H9 (cell line): ENCODE results near the gene PTPDC1. TPM values are rescaled to one million over a fixed set of nuclear protein-coding genes. Genes with fewer than 3 reads are reported as not detected.
A peak's percentile ranks its signal among the peaks of the same experiment; 100 is the strongest.

Experiments
- DNase-seq: peaks from one replicate; pipeline ENCODE4 v3.0.0-alpha.2; 2017
- H2AFZ ChIP-seq: one replicate; pipeline ENCODE4 v1.6.1; 2013; ENCODE audit warnings: mild to moderate bottlenecking, low read length, control low read depth, moderate library complexity
- H2AK5ac ChIP-seq: 2 replicates; pipeline ENCODE4 v1.6.1; 2013; ENCODE audit warnings: low read length, control low read depth, mixed read lengths; ENCODE audit not compliant: insufficient read length
- H2BK120ac ChIP-seq: one replicate; pipeline ENCODE4 v1.6.1; 2013; ENCODE audit warnings: low read depth, mild to moderate bottlenecking, low read length, control low read depth, inconsistent platforms; ENCODE audit not compliant: poor library complexity, severe bottlenecking
- H2BK12ac ChIP-seq: 2 replicates; pipeline ENCODE4 v1.6.1; 2013; ENCODE audit warnings: low read length, control low read depth, mixed read lengths, low read depth; ENCODE audit not compliant: insufficient read length
- H2BK15ac ChIP-seq: 2 replicates; pipeline ENCODE4 v1.6.1; 2013; ENCODE audit warnings: low read depth, low read length, control low read depth
- H2BK20ac ChIP-seq: one replicate; pipeline ENCODE4 v1.6.1; 2013; ENCODE audit warnings: low read depth, mild to moderate bottlenecking, low read length, control low read depth, inconsistent platforms; ENCODE audit not compliant: poor library complexity, severe bottlenecking
- H2BK5ac ChIP-seq: 2 replicates; pipeline ENCODE4 v1.6.1; 2013; ENCODE audit warnings: low read length, control low read depth, mixed read lengths; ENCODE audit not compliant: insufficient read length
- H3K14ac ChIP-seq: 2 replicates; pipeline ENCODE4 v1.6.1; 2013; ENCODE audit warnings: low read length, control low read depth; ENCODE audit not compliant: insufficient read depth
- H3K18ac ChIP-seq: 2 replicates; pipeline ENCODE4 v1.6.1; 2013; ENCODE audit warnings: low read depth, mild to moderate bottlenecking, mixed read lengths, low read length, control low read depth; ENCODE audit not compliant: insufficient read length
- H3K23ac ChIP-seq: 2 replicates; pipeline ENCODE4 v1.6.1; 2013; ENCODE audit warnings: low read length, control low read depth, mixed read lengths, low read depth; ENCODE audit not compliant: insufficient read length
- H3K23me2 ChIP-seq: 2 replicates; pipeline ENCODE4 v1.6.1; 2013; ENCODE audit warnings: low read depth, mild to moderate bottlenecking, mixed read lengths, low read length, control low read depth; ENCODE audit not compliant: insufficient read length, poor library complexity, severe bottlenecking
- H3K27ac ChIP-seq: 2 replicates; pipeline ENCODE4 v1.5.1; 2013; ENCODE audit warnings: low read length, control low read depth, mixed read lengths, low read depth; ENCODE audit not compliant: insufficient read length
- H3K27me3 ChIP-seq: 2 replicates; pipeline ENCODE4 v1.6.1; 2013; ENCODE audit warnings: low read length, control low read depth, inconsistent platforms; ENCODE audit not compliant: insufficient read depth
- H3K4ac ChIP-seq: 2 replicates; pipeline ENCODE4 v1.6.1; 2013; ENCODE audit warnings: low read depth, mild to moderate bottlenecking, control low read depth, inconsistent platforms, low read length, moderate library complexity
- H3K4me1 ChIP-seq: 2 replicates; pipeline ENCODE4 v1.6.1; 2013; ENCODE audit warnings: low read length, control low read depth, inconsistent platforms; ENCODE audit not compliant: insufficient read depth
- H3K4me2 ChIP-seq: 2 replicates; pipeline ENCODE4 v1.6.1; 2013; ENCODE audit warnings: low read length, control low read depth, mixed read lengths; ENCODE audit not compliant: insufficient read length, insufficient read depth
- H3K56ac ChIP-seq: 2 replicates; pipeline ENCODE4 v1.6.1; 2013; ENCODE audit warnings: low read depth, mild to moderate bottlenecking, mixed read lengths, low read length, control low read depth; ENCODE audit not compliant: insufficient read length
- H3K79me1 ChIP-seq: 2 replicates; pipeline ENCODE4 v1.6.1; 2013; ENCODE audit warnings: low read depth, mild to moderate bottlenecking, moderate library complexity, low read length, control low read depth, inconsistent platforms; ENCODE audit not compliant: insufficient read depth, poor library complexity, severe bottlenecking
- H3K79me2 ChIP-seq: 2 replicates; pipeline ENCODE4 v1.6.1; 2013; ENCODE audit warnings: low read length, control low read depth, inconsistent platforms; ENCODE audit not compliant: insufficient read depth
- H3K9ac ChIP-seq: 2 replicates; pipeline ENCODE4 v1.6.1; 2013; ENCODE audit warnings: low read length, control low read depth, mixed read lengths; ENCODE audit not compliant: insufficient read length; ENCODE audit errors: extremely low read depth
- H3K9me3 ChIP-seq: one replicate; pipeline ENCODE4 v1.6.1; 2013; ENCODE audit warnings: low read depth, low read length, inconsistent platforms; ENCODE audit not compliant: control insufficient read depth
- H3T11ph ChIP-seq: one replicate; pipeline ENCODE4 v1.6.1; 2013; ENCODE audit warnings: mild to moderate bottlenecking, low read length, control low read depth, inconsistent platforms
- H4K20me1 ChIP-seq: one replicate; pipeline ENCODE4 v1.6.1; 2013; ENCODE audit not compliant: control insufficient read depth, insufficient read length, insufficient read depth
- H4K5ac ChIP-seq: 2 replicates; pipeline ENCODE4 v1.6.1; 2013; ENCODE audit warnings: low read depth, mild to moderate bottlenecking, mixed read lengths, low read length, control low read depth; ENCODE audit not compliant: insufficient read length
- H4K8ac ChIP-seq: replicated peaks from 2 replicates; pipeline ENCODE4 v1.6.1; 2013; ENCODE audit warnings: low read length, control low read depth, mixed read lengths, low read depth; ENCODE audit not compliant: insufficient read length
- H4K91ac ChIP-seq: 2 replicates; pipeline ENCODE4 v1.6.1; 2013; ENCODE audit warnings: low read depth, mild to moderate bottlenecking, moderate library complexity, mixed read lengths, low read length, control low read depth; ENCODE audit not compliant: insufficient read length
- H3K27ac Mint-ChIP-seq, 3 experiments: 2 replicates in 2 of 3; 3 replicates in 1 of 3; pipeline ENCODE4 v1.8.0; 2020 to 2021; ENCODE audit warnings: mixed read lengths in 3 of 3, mild to moderate bottlenecking in 1 of 3, moderate library complexity in 1 of 3
- H3K27me3 Mint-ChIP-seq: 2 replicates; pipeline ENCODE4 v1.8.0; 2021; ENCODE audit warnings: low read depth, mild to moderate bottlenecking, moderate library complexity, mixed read lengths
- H3K36me3 Mint-ChIP-seq, 3 experiments: 2 replicates in 2 of 3; 3 replicates in 1 of 3; pipeline ENCODE4 v1.8.0; 2020 to 2021; ENCODE audit warnings: low read depth in 3 of 3, mixed read lengths in 3 of 3; ENCODE audit not compliant: insufficient read depth in 1 of 3
- H3K4me1 Mint-ChIP-seq, 2 experiments: 2 replicates each; pipeline ENCODE4 v1.8.0; 2020; ENCODE audit warnings: mixed read lengths in 2 of 2
- H3K4me3 Mint-ChIP-seq, 2 experiments: 2 replicates in 1 of 2; 3 replicates in 1 of 2; pipeline ENCODE4 v1.8.0; 2020 to 2021; ENCODE audit warnings: mild to moderate bottlenecking in 2 of 2, mixed read lengths in 2 of 2, moderate library complexity in 1 of 2
- H3K9me3 Mint-ChIP-seq, 2 experiments: 2 replicates in 1 of 2; 3 replicates in 1 of 2; pipeline ENCODE4 v1.8.0; 2020; ENCODE audit warnings: mild to moderate bottlenecking in 2 of 2, mixed read lengths in 2 of 2, moderate library complexity in 1 of 2
- WGBS: extraction: QIAGEN DNeasy Blood & Tissue Kit; methylation state at CpG from one replicate; pipeline ENCODE4 v1.1.7; 2013; ENCODE audit warnings: missing lambda C conversion rate, low lambda C conversion rate, mixed read lengths; ENCODE audit not compliant: insufficient read length; ENCODE audit errors: extremely low coverage; 5-methylcytosine and 5-hydroxymethylcytosine counted together
- total RNA-seq: library from RNA; stranded (reverse); gene quantifications from 2 replicates; pipeline ENCODE4 v1.2.1, GENCODE V29; 2021
- TF ChIP-seq, protein P1 (sequence below): fragments of 200-600 bp; sonication (generic); conservative IDR thresholded peaks from 3 replicates; pipeline ENCODE4 v1.8.0; 2021; ENCODE audit warnings: antibody characterized with exemption, mild to moderate bottlenecking

Gene PTPDC1
- total RNA-seq, 1 experiment from 2014 or later: 4.8 TPM

DNA sequence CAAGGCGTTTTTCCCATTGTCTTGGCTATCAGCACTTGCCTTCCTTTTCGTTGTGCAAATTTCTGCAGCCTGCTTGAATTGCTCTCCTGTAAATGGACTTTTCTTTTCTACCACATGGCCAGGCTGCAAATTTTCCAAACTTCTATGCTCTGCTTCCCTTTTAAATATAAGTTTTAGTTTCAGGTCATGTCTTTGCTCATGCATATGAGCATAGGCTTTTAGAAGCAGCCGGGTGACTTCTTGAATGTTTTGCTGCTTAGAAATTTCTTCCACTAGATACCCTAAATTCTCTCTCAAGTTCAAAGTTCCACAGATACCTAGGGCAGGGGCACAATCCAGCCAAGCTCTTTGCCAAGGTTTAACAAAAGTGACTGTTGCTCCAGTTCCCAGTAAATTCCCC is 22.4 kb upstream of the PTPDC1 start:
- TF ChIP-seq, protein P1, sequence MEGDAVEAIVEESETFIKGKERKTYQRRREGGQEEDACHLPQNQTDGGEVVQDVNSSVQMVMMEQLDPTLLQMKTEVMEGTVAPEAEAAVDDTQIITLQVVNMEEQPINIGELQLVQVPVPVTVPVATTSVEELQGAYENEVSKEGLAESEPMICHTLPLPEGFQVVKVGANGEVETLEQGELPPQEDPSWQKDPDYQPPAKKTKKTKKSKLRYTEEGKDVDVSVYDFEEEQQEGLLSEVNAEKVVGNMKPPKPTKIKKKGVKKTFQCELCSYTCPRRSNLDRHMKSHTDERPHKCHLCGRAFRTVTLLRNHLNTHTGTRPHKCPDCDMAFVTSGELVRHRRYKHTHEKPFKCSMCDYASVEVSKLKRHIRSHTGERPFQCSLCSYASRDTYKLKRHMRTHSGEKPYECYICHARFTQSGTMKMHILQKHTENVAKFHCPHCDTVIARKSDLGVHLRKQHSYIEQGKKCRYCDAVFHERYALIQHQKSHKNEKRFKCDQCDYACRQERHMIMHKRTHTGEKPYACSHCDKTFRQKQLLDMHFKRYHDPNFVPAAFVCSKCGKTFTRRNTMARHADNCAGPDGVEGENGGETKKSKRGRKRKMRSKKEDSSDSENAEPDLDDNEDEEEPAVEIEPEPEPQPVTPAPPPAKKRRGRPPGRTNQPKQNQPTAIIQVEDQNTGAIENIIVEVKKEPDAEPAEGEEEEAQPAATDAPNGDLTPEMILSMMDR: no peak
- H3K4me2 ChIP-seq: no peak overlapping the region
- H3T11ph ChIP-seq: no peak overlapping the region
- H2BK120ac ChIP-seq: no peak overlapping the region
- no peak overlapping the region for H2BK12ac ChIP-seq
- H3K27ac ChIP-seq: no peak overlapping the region
- no peak overlapping the region for H4K8ac ChIP-seq
- no CpG with 5 or more reads among the region's 3 CpGs for WGBS
- no peak overlapping the region for H3K23ac ChIP-seq
- H4K5ac ChIP-seq: no peak overlapping the region
- H3K56ac ChIP-seq: no peak overlapping the region
- no peak for DNase-seq
- H3K79me2 ChIP-seq: no peaks in the 10 kb centered on the region
- Mint-ChIP-seq H3K4me1 (peaks cover 4% of the 10 kb centered on the region in 2 experiments; a peak in 3 of 4 replicates), H3K36me3 (peaks cover 11 to 19% (median 16%) of the 10 kb centered on the region in 3 experiments), H3K9me3 (peaks cover 11 to 17% of the 10 kb centered on the region in 2 experiments), H3K27me3 (no peaks in the 10 kb centered on the region), H3K27ac (no peak overlapping the region), H3K4me3 (0 out of 5 replicates have a peak overlapping the region, but pooled peaks of 1 of the 2 experiments have one; percentile 15)
- H3K79me1 ChIP-seq: no peaks in the 10 kb centered on the region
- H2BK5ac ChIP-seq: no peak overlapping the region
- no peaks in the 10 kb centered on the region for H3K9me3 ChIP-seq
- H3K18ac ChIP-seq: no peak overlapping the region
- H4K91ac ChIP-seq: no peak overlapping the region
- H3K9ac ChIP-seq: no peak overlapping the region
- H3K14ac ChIP-seq: no peak overlapping the region
- no peak overlapping the region for H3K4ac ChIP-seq
- no peaks in the 10 kb centered on the region for H3K4me1 ChIP-seq
- no peak overlapping the region for H2BK15ac ChIP-seq
- H3K23me2 ChIP-seq: no peaks in the 10 kb centered on the region
- H2AK5ac ChIP-seq: no peak overlapping the region
- H4K20me1 ChIP-seq: no peaks in the 10 kb centered on the region
- no peak overlapping the region for H2AFZ ChIP-seq
- H3K27me3 ChIP-seq: no peaks in the 10 kb centered on the region
- H2BK20ac ChIP-seq: no peak overlapping the region
